ENCODE results near the gene ADAMTSL5. TPM values are rescaled to one million over a fixed set of nuclear protein-coding genes. Genes with fewer than 3 reads are reported as not detected.
A peak's percentile ranks its signal among the peaks of the same experiment; 100 is the strongest.

The ADAMTSL5 gene
- total and polyA plus RNA-seq, 4 experiments from 2014 or later = 1.5 to 3.6 (median 2.4) TPM

DNA sequence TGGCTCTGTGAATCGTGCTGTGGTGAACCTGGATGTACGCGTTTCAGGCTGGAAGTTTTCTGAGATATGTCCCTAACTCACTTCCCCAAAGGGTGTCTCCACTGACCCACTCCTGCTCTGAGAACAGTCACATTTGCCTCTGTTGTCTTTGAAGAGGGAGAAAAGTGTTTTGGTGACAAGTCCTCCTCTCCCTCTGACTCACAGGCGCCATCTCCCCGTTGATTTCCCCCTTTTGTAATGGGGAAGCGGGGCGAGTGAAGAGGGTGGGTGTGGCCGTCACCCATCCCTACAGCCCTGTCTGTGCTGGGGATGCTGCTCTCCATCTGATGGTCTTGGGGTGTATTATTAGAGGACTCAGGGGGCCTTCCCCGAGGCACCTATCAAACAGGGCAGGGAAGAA lies 53.3 kb downstream of the ADAMTSL5 start:
- Histone ChIP-seq H3K36me3 (ENCODE audit: insufficient read depth, low read length) (no peaks in the 10 kb centered on the region), H3K27me3 (ENCODE audit: insufficient read depth, low read length) (no peaks in the 10 kb centered on the region), H3K4me3 (ENCODE audit: low read length in 2 of 2) (no peak overlapping the region), H3K4me1 (ENCODE audit: insufficient read depth, low read length) (peaks cover 17% of the 10 kb centered on the region), H3K9me3 (ENCODE audit: control insufficient read depth in 1 of 2, low read length in 2 of 2) (no peaks in the 10 kb centered on the region), H3K27ac (ENCODE audit: low read depth, low read length) (no peak overlapping the region)
- Mint-ChIP-seq H3K27me3 (peaks cover 9 to 22% of the 10 kb centered on the region in 2 donors), H3K36me3 (no peaks in the 10 kb centered on the region), H3K4me3 (no peak overlapping the region), H3K27ac (peak overlapping the region in 1 of 7 donors; percentile 59), H3K4me1 (peaks cover 2 to 12% (median 6%) of the 10 kb centered on the region in 4 donors), H3K9me3 (peaks cover 0 to 2% (median 0%) of the 10 kb centered on the region in 8 donors)
- ChIA-PET POLR2A (ENCODE audit: partially characterized antibody) (no interaction called here), CTCF (ENCODE audit: partially characterized antibody) (no interaction called here)
- no peak for DNase-seq
- intact Hi-C loops (cut with micrococcal nuclease) = no loop called here

GRCh38 chr19:1457892-1458291 lies 54.9 kb downstream of the ADAMTSL5 start:
- CTCF ChIA-PET (ENCODE audit: partially characterized antibody) = no interaction called here
- no peak overlapping the region for H3K4me3 Mint-ChIP-seq
- peaks cover 13 to 27% of the 10 kb centered on the region in 2 donors for H3K27me3 Mint-ChIP-seq
- Histone ChIP-seq H3K4me1 (ENCODE audit: insufficient read depth, low read length) (peaks cover 17% of the 10 kb centered on the region), H3K27me3 (ENCODE audit: insufficient read depth, low read length) (no peaks in the 10 kb centered on the region), H3K9me3 (ENCODE audit: control insufficient read depth in 1 of 2, low read length in 2 of 2) (no peaks in the 10 kb centered on the region), H3K4me3 (ENCODE audit: low read length in 2 of 2) (no peak overlapping the region), H3K27ac (ENCODE audit: low read depth, low read length) (no peak overlapping the region), H3K36me3 (ENCODE audit: insufficient read depth, low read length) (no peaks in the 10 kb centered on the region)
- no peaks in the 10 kb centered on the region for H3K36me3 Mint-ChIP-seq
- intact Hi-C loops (cut with micrococcal nuclease) = no loop called here
- POLR2A ChIA-PET (ENCODE audit: partially characterized antibody) = no interaction called here
- DNase-seq = no peak
- H3K4me1 Mint-ChIP-seq = peaks cover 2 to 12% (median 7%) of the 10 kb centered on the region in 4 donors
- H3K27ac Mint-ChIP-seq = no peak overlapping the region
- H3K9me3 Mint-ChIP-seq = peaks cover 0 to 2% (median 0%) of the 10 kb centered on the region in 8 donors

DNA sequence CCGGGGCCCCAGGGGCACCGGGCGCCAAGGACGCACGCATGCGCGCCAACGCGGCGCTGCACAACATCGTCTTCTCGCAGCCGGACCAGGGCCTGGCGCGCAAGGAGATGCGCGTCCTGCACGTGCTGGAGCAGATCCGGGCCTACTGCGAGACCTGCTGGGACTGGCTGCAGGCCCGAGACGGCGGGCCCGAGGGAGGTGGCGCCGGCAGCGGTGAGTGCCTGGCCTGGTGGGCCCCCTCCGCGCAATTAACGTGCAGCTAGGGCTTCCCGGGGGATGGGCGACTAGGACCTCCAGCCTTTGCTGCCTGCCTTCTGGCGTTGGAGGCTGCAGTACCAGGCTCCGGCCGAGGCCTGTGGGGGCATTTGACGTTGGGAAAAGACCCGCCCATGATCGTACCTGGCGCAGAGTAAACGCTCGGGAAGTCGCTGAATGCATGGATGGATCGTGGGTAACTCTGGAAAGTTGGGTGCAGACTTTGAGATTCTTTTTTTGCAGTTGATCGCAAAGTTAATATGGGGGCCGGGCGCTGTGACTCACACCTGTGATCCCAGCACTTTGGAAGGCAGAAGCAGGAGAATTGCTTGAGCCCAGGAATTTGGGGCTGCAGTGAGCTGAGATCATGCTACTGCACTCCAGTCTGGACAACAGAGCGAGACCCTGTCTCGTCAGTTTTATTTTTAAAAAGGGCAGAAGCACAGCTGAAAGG lies 55.6 kb downstream of the ADAMTSL5 start:
- no peak overlapping the region for H3K27ac Mint-ChIP-seq
- H3K27me3 Mint-ChIP-seq = peaks cover 14 to 28% of the 10 kb centered on the region in 2 donors
- H3K27me3 ChIP-seq (ENCODE audit: insufficient read depth, low read length) = no peaks in the 10 kb centered on the region

DNA sequence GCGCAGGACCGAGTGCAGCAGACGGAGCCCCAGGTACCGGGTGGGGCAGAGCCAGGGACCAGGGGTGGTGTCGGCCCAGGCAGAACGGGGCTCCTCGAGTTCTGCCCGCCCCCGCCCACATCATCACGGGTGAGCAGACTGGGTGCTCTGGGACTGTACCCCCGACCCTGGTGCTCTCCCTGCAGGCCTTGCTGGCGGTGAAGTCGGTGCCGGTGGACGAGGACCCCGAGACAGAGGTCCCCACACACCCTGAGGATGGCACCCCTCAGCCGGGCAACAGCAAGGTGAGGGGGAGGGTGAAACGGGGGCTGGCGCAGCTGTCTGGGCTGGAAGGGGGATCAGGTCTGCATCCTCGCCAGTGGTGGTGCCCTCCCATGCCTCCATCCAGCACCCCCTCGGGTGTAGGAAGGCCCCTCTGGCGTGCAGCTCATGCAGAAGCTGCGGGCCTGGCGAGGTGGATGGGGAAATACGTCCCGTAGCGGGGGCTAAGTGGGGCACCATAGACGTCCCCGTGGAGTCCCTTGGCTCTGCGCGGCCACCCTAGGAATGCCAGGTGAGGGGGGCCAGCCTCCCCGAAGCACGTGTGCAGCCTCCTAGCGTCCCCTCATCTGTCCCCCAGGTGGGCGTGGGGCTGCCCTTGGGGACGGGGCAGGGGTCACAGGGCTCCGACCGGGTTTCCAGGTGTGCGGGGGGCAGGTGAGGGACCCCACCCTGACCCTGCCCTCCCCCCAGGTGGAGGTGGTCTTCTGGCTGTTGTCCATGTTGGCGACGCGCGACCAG lies 56.5 kb downstream of the ADAMTSL5 start:
- Mint-ChIP-seq H3K4me3 (no peak overlapping the region), H3K27me3 (peaks cover 14 to 31% of the 10 kb centered on the region in 2 donors), H3K36me3 (no peaks in the 10 kb centered on the region), H3K4me1 (peaks cover 2 to 12% (median 7%) of the 10 kb centered on the region in 4 donors), H3K27ac (peak overlapping the region in 1 of 7 donors; percentile 74), H3K9me3 (peaks cover 0 to 2% (median 0%) of the 10 kb centered on the region in 8 donors)
- intact Hi-C loops (cut with micrococcal nuclease) = no loop called here
- Histone ChIP-seq H3K27me3 (ENCODE audit: insufficient read depth, low read length) (peaks cover 4% of the 10 kb centered on the region), H3K27ac (ENCODE audit: low read depth, low read length) (no peak overlapping the region), H3K9me3 (ENCODE audit: control insufficient read depth in 1 of 2, low read length in 2 of 2) (no peaks in the 10 kb centered on the region), H3K4me3 (ENCODE audit: low read length in 2 of 2) (no peak overlapping the region), H3K36me3 (ENCODE audit: insufficient read depth, low read length) (no peaks in the 10 kb centered on the region), H3K4me1 (ENCODE audit: insufficient read depth, low read length) (peaks cover 17% of the 10 kb centered on the region)
- POLR2A ChIA-PET (ENCODE audit: partially characterized antibody) = interaction anchor here (0.9 to 3.7 kb wide), 5 partner anchors 9 to 18 kb away, joined by 3 to 20 read pairs (median 4); no protein-coding TSS in a partner anchor
- DNase-seq = no peak
- CTCF ChIA-PET (ENCODE audit: partially characterized antibody) = interaction anchor here (1.0 kb wide), 1 partner anchor 11 kb away, joined by 3 read pairs; no protein-coding TSS in a partner anchor

More for the DNA sequence above, 55.6 kb downstream of the ADAMTSL5 start:
- ChIA-PET POLR2A (ENCODE audit: partially characterized antibody) (interaction anchor here (1.9 to 3.7 kb wide), 2 partner anchors 13 to 15 kb away, joined by 4 to 20 read pairs; no protein-coding TSS in a partner anchor), CTCF (ENCODE audit: partially characterized antibody) (no interaction called here)
- Mint-ChIP-seq H3K36me3 (no peaks in the 10 kb centered on the region), H3K4me3 (no peak overlapping the region), H3K9me3 (peaks cover 0 to 2% (median 0%) of the 10 kb centered on the region in 8 donors), H3K4me1 (peaks cover 2 to 12% (median 7%) of the 10 kb centered on the region in 4 donors)
- no peak overlapping the region for H3K4me3 ChIP-seq (ENCODE audit: low read length in 2 of 2)
- H3K4me1 ChIP-seq (ENCODE audit: insufficient read depth, low read length) = peaks cover 17% of the 10 kb centered on the region
- H3K9me3 ChIP-seq (ENCODE audit: control insufficient read depth in 1 of 2, low read length in 2 of 2) = no peaks in the 10 kb centered on the region
- H3K27ac ChIP-seq (ENCODE audit: low read depth, low read length) = no peak overlapping the region
- DNase-seq = no peak
- no peaks in the 10 kb centered on the region for H3K36me3 ChIP-seq (ENCODE audit: insufficient read depth, low read length)
- intact Hi-C loops (cut with micrococcal nuclease) = no loop called here

GRCh38 chr19:1455336-1456120 lies 57.3 kb downstream of the ADAMTSL5 start:
- Histone ChIP-seq H3K27ac (ENCODE audit: low read depth, low read length) (no peak overlapping the region), H3K9me3 (ENCODE audit: control insufficient read depth in 1 of 2, low read length in 2 of 2) (no peaks in the 10 kb centered on the region), H3K36me3 (ENCODE audit: insufficient read depth, low read length) (no peaks in the 10 kb centered on the region), H3K27me3 (ENCODE audit: insufficient read depth, low read length) (peaks cover 11% of the 10 kb centered on the region), H3K4me1 (ENCODE audit: insufficient read depth, low read length) (peaks cover 19% of the 10 kb centered on the region), H3K4me3 (ENCODE audit: low read length in 2 of 2) (no peak overlapping the region)
- intact Hi-C loops (cut with micrococcal nuclease) = no loop called here
- H3K27ac Mint-ChIP-seq = peak overlapping the region in 3 of 7 donors; percentile 62 to 87 (median 74)
- peak; percentile 51 to 70 (median 55) for DNase-seq
- H3K4me1 Mint-ChIP-seq = peaks cover 6 to 17% (median 12%) of the 10 kb centered on the region in 4 donors
- H3K4me3 Mint-ChIP-seq = peak overlapping the region in 6 of 8 donors; percentile 32 to 61 (median 56)
- CTCF ChIA-PET (ENCODE audit: partially characterized antibody) = interaction anchor here (1.0 kb wide), 1 partner anchor 10 kb away, joined by 3 read pairs; no protein-coding TSS in a partner anchor
- POLR2A ChIA-PET (ENCODE audit: partially characterized antibody) = interaction anchor here (0.8 to 3.7 kb wide), 7 partner anchors 8 to 35 kb away, joined by 3 to 20 read pairs (median 4); partner anchors contain the start of gene PCSK4
- H3K27me3 Mint-ChIP-seq = peaks cover 20 to 38% of the 10 kb centered on the region in 2 donors
- no peaks in the 10 kb centered on the region for H3K36me3 Mint-ChIP-seq
- peaks cover 0 to 2% (median 0%) of the 10 kb centered on the region in 8 donors for H3K9me3 Mint-ChIP-seq
